K562 (cell line): ENCODE data around the gene LINC00632. TPM values are rescaled to one million over a fixed set of nuclear protein-coding genes. Genes with fewer than 3 reads are reported as not detected.

Source experiments
- CREB3 ChIP-seq: fragments of 450-650 bp; conservative IDR thresholded peaks from 2 replicates; pipeline ENCODE4 v1.6.1; 2016; ENCODE audit warnings: missing genetic modification characterization, low read depth, mild to moderate bottlenecking, missing compliant biosample characterization, moderate library complexity
- IRF9 ChIP-seq: fragments of 450-650 bp; IDR thresholded peaks from 2 replicates; pipeline ENCODE4 v1.6.1; 2016; ENCODE audit warnings: missing biosample characterization, missing genetic modification characterization
- MGA ChIP-seq: fragments of 450-650 bp; IDR thresholded peaks from 2 replicates; pipeline ENCODE4 v1.6.1; 2016; ENCODE audit warnings: mild to moderate bottlenecking, moderate library complexity
- ZNF407 ChIP-seq: fragments of 450-650 bp; IDR thresholded peaks from 2 replicates; pipeline ENCODE4 v1.6.1; 2016; ENCODE audit warnings: low read depth
- polyA plus RNA-seq, 8 experiments: library from polyadenylated mRNA; depleted of rRNA in 4 of 8; stranded (reverse) in 5 of 8; unstranded in 3 of 8; fragments of >200 nt; fragmentation: Nextera tagmentation in 2 of 8; fragmentation: Illumina TruSeq in 1 of 8; extraction: Ambion mirVana in 2 of 8; extraction: Trizol in 1 of 8; gene quantifications; 2 replicates each; pipeline versions ENCODE4 v1.2.1 to v1.2.3, GENCODE V29; 2011 to 2014; ENCODE audit warnings: inconsistent platforms in 1 of 8, missing spikeins in 1 of 8
- total RNA-seq, 7 experiments: library from RNA; depleted of rRNA in 6 of 7; stranded (reverse); fragments of >200 nt in 6 of 7; fragmentation: Illumina TruSeq in 2 of 7; extraction: Trizol in 2 of 7; gene quantifications; 2 replicates each; pipeline versions ENCODE4 v1.2.1 to v1.2.3, GENCODE V29; 2011 to 2021; ENCODE audit warnings: low replicate concordance in 1 of 7

Gene LINC00632
- total and polyA plus RNA-seq, 9 of the 15 experiments (the other 6 are each of a cell fraction or from before 2014, with no cell fraction given), result 0.06 to 0.20 TPM; not detected in 7

DNA sequence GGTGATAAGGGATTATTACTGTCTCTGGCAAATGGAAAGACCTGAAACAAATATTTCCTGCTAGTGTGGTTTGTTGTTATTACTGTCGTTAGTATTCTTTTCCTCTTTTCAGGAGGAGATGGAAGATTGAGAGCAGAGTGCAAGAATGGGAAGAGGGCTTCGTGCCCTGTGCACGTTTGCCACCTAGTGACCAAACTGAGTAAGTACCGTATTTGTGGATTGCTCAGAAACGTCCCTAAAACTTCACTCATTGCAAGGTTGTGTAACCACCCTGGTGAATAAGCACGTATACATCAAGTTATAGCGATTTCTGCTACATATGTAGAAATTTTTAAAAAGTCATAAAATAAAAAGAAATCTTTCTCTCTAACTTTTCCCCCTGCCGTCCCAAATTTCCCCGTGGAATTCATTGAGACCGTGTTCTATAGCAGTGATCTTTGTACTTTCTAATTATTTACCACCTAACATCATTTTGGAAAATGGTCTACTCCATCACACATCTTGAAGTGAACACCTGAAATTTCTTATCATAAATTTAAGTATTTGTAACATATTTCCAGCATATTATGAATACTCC is 24.3 kb downstream of the LINC00632 start (continued):
- TF ChIP-seq MGA, result no peak
- TF ChIP-seq IRF9 (tag), result no peak
- TF ChIP-seq CREB3 (tag), result no peak
- TF ChIP-seq ZNF407, result no peak
